HL-60 (cell line): Measurements from ENCODE around the gene GMDS.

ENCODE experiments used
- DNase-seq, 2 experiments: peaks; one replicate each; pipeline ENCODE4 v3.0.0-alpha.2; 2010 to 2020; ENCODE audit warnings: low read depth in 1 of 2, low spot score in 1 of 2
- H3K27ac ChIP-seq: fragments of 250-450 bp; sonication (Bioruptor Pico); replicated peaks from 2 replicates; pipeline ENCODE4 v1.5.1; 2020; ENCODE audit warnings: mild to moderate bottlenecking, moderate library complexity
- H3K27me3 ChIP-seq: fragments of 250-450 bp; sonication (Bioruptor Pico); 2 replicates; pipeline ENCODE4 v1.5.1; 2021; ENCODE audit warnings: mild to moderate bottlenecking, moderate library complexity; ENCODE audit not compliant: insufficient read depth, poor library complexity, severe bottlenecking
- H3K4me3 ChIP-seq: replicated peaks from 2 replicates; pipeline ENCODE4 v1.5.1; 2011; ENCODE audit warnings: mild to moderate bottlenecking, control low read depth, low read length; ENCODE audit not compliant: insufficient read depth
- CTCF ChIP-seq: IDR thresholded peaks from one replicate; pipeline ENCODE4 v1.5.1; 2011; ENCODE audit warnings: low read length, control low read depth, inconsistent platforms; ENCODE audit not compliant: insufficient read depth
- GABPA ChIP-seq: IDR thresholded peaks from 2 replicates; pipeline ENCODE4 v1.6.1; 2012; ENCODE audit warnings: low read depth
- POLR2AphosphoS5 ChIP-seq: IDR thresholded peaks from 2 replicates; pipeline ENCODE4 v1.6.1; 2012; ENCODE audit warnings: low read depth
- SPI1 ChIP-seq: IDR thresholded peaks from 2 replicates; pipeline ENCODE4 v1.6.1; 2012; ENCODE audit warnings: low read depth, mild to moderate bottlenecking, borderline replicate concordance
- TF ChIP-seq, protein P1 (sequence below): IDR thresholded peaks from 2 replicates; pipeline ENCODE4 v1.6.1; 2012; ENCODE audit warnings: low read depth; ENCODE audit not compliant: insufficient replicate concordance

GMDS gene

GRCh38 chr6:1581120-1581991 is 664.0 kb downstream of the GMDS start:
- no peak overlapping the region for H3K27ac ChIP-seq
- H3K4me3 ChIP-seq: no peak overlapping the region
- H3K27me3 ChIP-seq: peaks cover 4% of the 10 kb centered on the region
- TF ChIP-seq POLR2AphosphoS5 (no peak), SPI1 (no peak), GABPA (no peak), CTCF (no peak)
- TF ChIP-seq, protein P1, sequence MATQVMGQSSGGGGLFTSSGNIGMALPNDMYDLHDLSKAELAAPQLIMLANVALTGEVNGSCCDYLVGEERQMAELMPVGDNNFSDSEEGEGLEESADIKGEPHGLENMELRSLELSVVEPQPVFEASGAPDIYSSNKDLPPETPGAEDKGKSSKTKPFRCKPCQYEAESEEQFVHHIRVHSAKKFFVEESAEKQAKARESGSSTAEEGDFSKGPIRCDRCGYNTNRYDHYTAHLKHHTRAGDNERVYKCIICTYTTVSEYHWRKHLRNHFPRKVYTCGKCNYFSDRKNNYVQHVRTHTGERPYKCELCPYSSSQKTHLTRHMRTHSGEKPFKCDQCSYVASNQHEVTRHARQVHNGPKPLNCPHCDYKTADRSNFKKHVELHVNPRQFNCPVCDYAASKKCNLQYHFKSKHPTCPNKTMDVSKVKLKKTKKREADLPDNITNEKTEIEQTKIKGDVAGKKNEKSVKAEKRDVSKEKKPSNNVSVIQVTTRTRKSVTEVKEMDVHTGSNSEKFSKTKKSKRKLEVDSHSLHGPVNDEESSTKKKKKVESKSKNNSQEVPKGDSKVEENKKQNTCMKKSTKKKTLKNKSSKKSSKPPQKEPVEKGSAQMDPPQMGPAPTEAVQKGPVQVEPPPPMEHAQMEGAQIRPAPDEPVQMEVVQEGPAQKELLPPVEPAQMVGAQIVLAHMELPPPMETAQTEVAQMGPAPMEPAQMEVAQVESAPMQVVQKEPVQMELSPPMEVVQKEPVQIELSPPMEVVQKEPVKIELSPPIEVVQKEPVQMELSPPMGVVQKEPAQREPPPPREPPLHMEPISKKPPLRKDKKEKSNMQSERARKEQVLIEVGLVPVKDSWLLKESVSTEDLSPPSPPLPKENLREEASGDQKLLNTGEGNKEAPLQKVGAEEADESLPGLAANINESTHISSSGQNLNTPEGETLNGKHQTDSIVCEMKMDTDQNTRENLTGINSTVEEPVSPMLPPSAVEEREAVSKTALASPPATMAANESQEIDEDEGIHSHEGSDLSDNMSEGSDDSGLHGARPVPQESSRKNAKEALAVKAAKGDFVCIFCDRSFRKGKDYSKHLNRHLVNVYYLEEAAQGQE: no peak
- no peak for DNase-seq

DNA sequence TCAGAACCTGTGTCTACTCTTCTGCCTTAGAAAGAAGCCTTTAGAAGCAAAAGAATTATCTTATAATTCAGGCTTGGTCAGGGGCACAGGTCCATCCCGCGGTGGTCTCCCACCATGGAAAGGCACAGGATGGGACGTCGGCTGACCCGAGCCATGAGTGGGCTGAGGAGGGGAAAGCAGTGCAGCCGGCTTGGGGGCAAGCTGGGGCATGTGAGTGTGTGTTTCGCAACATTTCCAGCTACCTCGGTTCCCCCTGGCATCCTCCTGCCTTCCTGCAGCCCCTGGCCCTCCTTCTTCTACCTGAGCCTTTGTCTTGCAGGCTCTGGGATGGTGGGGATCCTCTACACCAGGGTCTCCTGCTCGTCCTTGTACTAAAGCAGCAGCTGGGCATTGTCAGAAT is 664.8 kb downstream of the GMDS start:
- DNase-seq: no peak
- Histone ChIP-seq H3K4me3 (no peak overlapping the region), H3K27ac (no peak overlapping the region), H3K27me3 (peaks cover 4% of the 10 kb centered on the region)
- TF ChIP-seq CTCF: no peak
- TF ChIP-seq GABPA: no peak
- TF ChIP-seq SPI1: no peak
- TF ChIP-seq POLR2AphosphoS5: no peak
- TF ChIP-seq, protein P1: no peak

GRCh38 chr6:1580109-1580508 is 665.3 kb downstream of the GMDS start:
- H3K27me3 ChIP-seq: peaks cover 4% of the 10 kb centered on the region
- H3K27ac ChIP-seq: no peak overlapping the region
- no peak for DNase-seq
- TF ChIP-seq, protein P1: no peak
- TF ChIP-seq CTCF (no peak), POLR2AphosphoS5 (no peak), SPI1 (no peak), GABPA (no peak)
- no peak overlapping the region for H3K4me3 ChIP-seq
